NT2/D1 (cell line): ENCODE results near the gene AKAP6.

ENCODE experiments used
- SUZ12 ChIP-seq: IDR thresholded peaks from 2 replicates; pipeline ENCODE4 v1.6.1; 2011; ENCODE audit not compliant: insufficient read length, insufficient read depth; ENCODE audit errors: extremely low read depth
- YY1 ChIP-seq: IDR thresholded peaks from 2 replicates; pipeline ENCODE4 v1.6.1; 2011; ENCODE audit not compliant: insufficient read length, insufficient read depth

- TF ChIP-seq YY1 (no peak), SUZ12 (no peak)
Observed at GRCh38 chr14:32512813-32513212, 183.7 kb downstream of the AKAP6 start.
